ENCODE data around the gene SDF4. TPM values are rescaled to one million over a fixed set of nuclear protein-coding genes. Genes with fewer than 3 reads are reported as not detected.

The SDF4 gene
- total and polyA plus RNA-seq, 2 experiments from 2014 or later, result 214 to 261 TPM

- in situ Hi-C loops (cut with MboI), result no loop called here
- TF ChIP-seq EZH2 (IDR thresholded peaks at IDR 0.05; ENCODE audit: insufficient read depth, poor library complexity, severe bottlenecking) (no peak), EZH2phosphoT487 (IDR thresholded peaks at IDR 0.05; ENCODE audit: insufficient read depth, low read depth) (no peak)
- no peak overlapping the region for H3K4me3 ChIP-seq
- H2AFZ ChIP-seq, result no peak overlapping the region
- 72 to 82% methylated on average over 15 to 19 of the region's 22 CpGs for WGBS, 2 experiments (ENCODE audit: low coverage in 1 of 2, low lambda C conversion rate in 2 of 2, missing lambda C conversion rate in 2 of 2)
- peaks cover under 1% of the 10 kb centered on the region for H3F3A ChIP-seq (ENCODE audit: insufficient read depth)
- no peaks in the 10 kb centered on the region for H3K9me3 ChIP-seq (ENCODE audit: low read depth)
- H3K27me3 ChIP-seq (replicated peaks; ENCODE audit: insufficient read depth), result no peaks in the 10 kb centered on the region
- no peaks in the 10 kb centered on the region for H4K20me1 ChIP-seq (ENCODE audit: insufficient read depth)
- no peak for DNase-seq
- peaks cover 6% of the 10 kb centered on the region; the same call in 1 of the 2 replicates for H3K4me1 ChIP-seq (ENCODE audit: insufficient read depth)
- no peak overlapping the region for H3K27ac ChIP-seq
- H3K9ac ChIP-seq, result no peak overlapping the region
- H3K79me2 ChIP-seq (ENCODE audit: insufficient read depth), result peaks cover 24% of the 10 kb centered on the region
- no peak overlapping the region for H3K4me2 ChIP-seq (ENCODE audit: unreplicated experiment)
- H3K9me2 ChIP-seq (ENCODE audit: insufficient read depth), result no peaks in the 10 kb centered on the region
- no peaks in the 10 kb centered on the region for H3K36me3 ChIP-seq (ENCODE audit: low read depth)
These were observed 4.5 kb upstream of the SDF4 start for GRCh38 chr1:1236176-1236763.

DNA sequence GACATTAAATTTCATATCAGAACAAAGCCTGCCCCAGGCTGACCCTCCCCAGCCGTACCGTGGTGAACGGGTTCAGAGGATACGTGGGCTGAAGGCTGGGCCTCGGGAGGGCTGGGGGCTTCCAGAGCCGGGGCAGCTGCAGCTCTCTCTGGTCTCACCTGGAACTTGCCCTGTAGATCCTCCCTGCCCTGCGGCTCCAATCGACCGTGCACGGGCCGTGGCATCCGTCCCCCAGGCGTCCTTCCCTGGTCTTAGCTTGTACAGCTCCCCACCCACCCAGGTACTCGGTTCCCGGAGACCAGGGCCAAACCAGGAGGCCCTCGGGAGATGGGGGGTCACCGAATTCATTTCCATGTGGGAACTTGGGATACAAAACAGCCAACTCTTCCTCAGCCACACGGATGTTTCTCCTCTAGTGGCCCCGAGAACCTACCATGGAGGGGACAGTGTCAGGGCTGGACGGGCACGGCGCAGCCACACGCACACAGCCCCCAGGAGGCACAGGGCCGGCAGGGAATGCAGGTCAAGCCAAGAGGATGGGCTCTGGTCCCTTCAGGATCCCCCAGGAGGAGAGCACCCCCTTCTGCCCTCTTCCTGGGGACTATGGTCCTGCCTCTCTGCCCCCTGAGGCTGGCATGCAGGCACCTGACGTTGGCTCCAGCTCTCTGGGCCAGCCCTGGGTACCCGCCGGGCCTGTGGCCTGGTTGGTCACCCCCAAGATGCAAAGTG lies 3.4 kb upstream of the SDF4 start:
- 85 to 88% methylated on average over 26 to 27 of the region's 27 CpGs for WGBS, 2 experiments (ENCODE audit: low coverage in 1 of 2, low lambda C conversion rate in 2 of 2, missing lambda C conversion rate in 2 of 2)
- Histone ChIP-seq H3K4me2 (ENCODE audit: unreplicated experiment) (no peak overlapping the region), H3K9ac (no peak overlapping the region), H3K4me1 (ENCODE audit: insufficient read depth) (peaks cover 10% of the 10 kb centered on the region), H3K27me3 (replicated peaks; ENCODE audit: insufficient read depth) (no peaks in the 10 kb centered on the region), H3K36me3 (ENCODE audit: low read depth) (no peaks in the 10 kb centered on the region), H3F3A (ENCODE audit: insufficient read depth) (peaks cover 10% of the 10 kb centered on the region), H3K9me3 (ENCODE audit: low read depth) (no peaks in the 10 kb centered on the region), H3K4me3 (no peak overlapping the region), H4K20me1 (ENCODE audit: insufficient read depth) (no peaks in the 10 kb centered on the region), H3K9me2 (ENCODE audit: insufficient read depth) (no peaks in the 10 kb centered on the region), H2AFZ (no peak overlapping the region), H3K79me2 (ENCODE audit: insufficient read depth) (peaks cover 35% of the 10 kb centered on the region), H3K27ac (no peak overlapping the region)
- in situ Hi-C loops (cut with MboI), result no loop called here
- no peak for DNase-seq
- TF ChIP-seq EZH2 (IDR thresholded peaks at IDR 0.05; ENCODE audit: insufficient read depth, poor library complexity, severe bottlenecking) (no peak), EZH2phosphoT487 (IDR thresholded peaks at IDR 0.05; ENCODE audit: insufficient read depth, low read depth) (no peak)

DNA sequence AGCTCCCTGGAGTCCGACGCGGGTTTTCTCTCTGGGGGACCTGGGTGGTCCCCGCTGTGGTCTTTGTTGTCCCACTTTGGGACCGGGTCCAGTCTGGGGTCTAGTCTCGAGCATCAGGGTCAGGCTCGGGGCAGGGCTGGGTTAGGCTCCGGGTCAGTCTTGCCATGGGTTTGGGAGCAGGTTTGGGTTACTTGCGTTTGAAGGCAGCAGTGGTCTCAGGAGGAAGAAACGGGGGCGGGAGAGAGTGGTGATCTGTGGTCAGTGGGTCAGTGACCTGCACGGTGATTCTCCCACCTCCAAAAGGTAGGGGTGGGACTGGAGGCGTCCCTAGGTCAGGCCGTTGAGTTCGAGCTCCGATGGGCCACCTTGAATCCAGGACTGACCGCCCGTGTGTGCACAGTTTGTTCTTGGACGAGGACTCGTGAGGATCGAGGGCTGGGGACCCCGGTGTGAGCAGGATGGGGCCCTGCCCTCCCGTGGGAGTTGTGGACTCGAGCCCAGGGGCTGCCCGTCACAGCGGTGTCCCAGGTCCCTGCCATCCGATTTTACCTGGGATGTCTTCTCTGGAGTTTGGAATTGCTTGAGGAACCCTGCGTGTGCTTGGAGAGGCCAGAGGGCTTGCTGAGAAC lies 2.5 kb upstream of the SDF4 start:
- no peak overlapping the region for H3K4me2 ChIP-seq (ENCODE audit: unreplicated experiment)
- H3K9ac ChIP-seq, result no peak overlapping the region
- in situ Hi-C loops (cut with MboI), result no loop called here
- H3K27me3 ChIP-seq (replicated peaks; ENCODE audit: insufficient read depth), result no peaks in the 10 kb centered on the region
- H3F3A ChIP-seq (ENCODE audit: insufficient read depth), result peaks cover 12% of the 10 kb centered on the region
- no peaks in the 10 kb centered on the region for H4K20me1 ChIP-seq (ENCODE audit: insufficient read depth)
- H3K4me3 ChIP-seq, result no peak overlapping the region
- no peaks in the 10 kb centered on the region for H3K9me2 ChIP-seq (ENCODE audit: insufficient read depth)
- peaks cover 13% of the 10 kb centered on the region for H3K4me1 ChIP-seq (ENCODE audit: insufficient read depth)
- no peak for DNase-seq
- 91 to 94% methylated on average over 28 of the region's 28 CpGs for WGBS, 2 experiments (ENCODE audit: low coverage in 1 of 2, low lambda C conversion rate in 2 of 2, missing lambda C conversion rate in 2 of 2)
- TF ChIP-seq EZH2 (IDR thresholded peaks at IDR 0.05; ENCODE audit: insufficient read depth, poor library complexity, severe bottlenecking), result no peak
- no peak for TF ChIP-seq EZH2phosphoT487 (IDR thresholded peaks at IDR 0.05; ENCODE audit: insufficient read depth, low read depth)
- peaks cover 44% of the 10 kb centered on the region for H3K79me2 ChIP-seq (ENCODE audit: insufficient read depth)
- H3K36me3 ChIP-seq (ENCODE audit: low read depth), result no peaks in the 10 kb centered on the region
- H3K27ac ChIP-seq, result no peak overlapping the region
- H2AFZ ChIP-seq, result no peak overlapping the region
- H3K9me3 ChIP-seq (ENCODE audit: low read depth), result no peaks in the 10 kb centered on the region

- Histone ChIP-seq H3K9me2 (ENCODE audit: insufficient read depth) (no peaks in the 10 kb centered on the region), H3F3A (ENCODE audit: insufficient read depth) (peaks cover 12% of the 10 kb centered on the region), H3K4me1 (ENCODE audit: insufficient read depth) (peaks cover 13% of the 10 kb centered on the region), H3K4me3 (no peak overlapping the region), H3K79me2 (ENCODE audit: insufficient read depth) (peaks cover 51% of the 10 kb centered on the region), H2AFZ (no peak overlapping the region), H3K27ac (no peak overlapping the region), H3K9ac (no peak overlapping the region), H3K9me3 (ENCODE audit: low read depth) (no peaks in the 10 kb centered on the region), H3K36me3 (ENCODE audit: low read depth) (no peaks in the 10 kb centered on the region), H4K20me1 (ENCODE audit: insufficient read depth) (no peaks in the 10 kb centered on the region), H3K4me2 (ENCODE audit: unreplicated experiment) (no peak overlapping the region), H3K27me3 (replicated peaks; ENCODE audit: insufficient read depth) (no peaks in the 10 kb centered on the region)
- TF ChIP-seq EZH2 (IDR thresholded peaks at IDR 0.05; ENCODE audit: insufficient read depth, poor library complexity, severe bottlenecking) (no peak), EZH2phosphoT487 (IDR thresholded peaks at IDR 0.05; ENCODE audit: insufficient read depth, low read depth) (no peak)
- DNase-seq, result no peak
- 97 to 98% methylated on average over 15 of the region's 15 CpGs for WGBS, 2 experiments (ENCODE audit: low coverage in 1 of 2, low lambda C conversion rate in 2 of 2, missing lambda C conversion rate in 2 of 2)
- in situ Hi-C loops (cut with MboI), result no loop called here
These were observed 1.7 kb upstream of the SDF4 start for GRCh38 chr1:1233567-1233892.

Measured in GM23248 (cell line).